HepG2 (cell line): Measurements from ENCODE around the gene GPR31. TPM values are rescaled to one million over a fixed set of nuclear protein-coding genes. Genes with fewer than 3 reads are reported as not detected.

Experiments used
- ELF3 ChIP-seq: IDR thresholded peaks from 2 replicates; pipeline ENCODE4 v1.6.1; 2016; ENCODE audit warnings: missing genetic modification reagents, missing compliant biosample characterization
- FOSL2 ChIP-seq: sonication (generic); formaldehyde crosslinking; IDR thresholded peaks from 2 replicates; pipeline ENCODE4 v1.4.0; 2020; ENCODE audit warnings: missing genetic modification reagents
- FOXA3 ChIP-seq: IDR thresholded peaks from 2 replicates; pipeline ENCODE4 v1.6.1; 2016; ENCODE audit warnings: missing genetic modification reagents, missing compliant biosample characterization
- GATAD1 ChIP-seq: IDR thresholded peaks from 2 replicates; pipeline ENCODE4 v1.6.1; 2016; ENCODE audit warnings: missing genetic modification reagents, missing compliant biosample characterization
- HDAC1 ChIP-seq: sonication (generic); formaldehyde crosslinking; IDR thresholded peaks from 2 replicates; pipeline ENCODE4 v1.5.1; 2020; ENCODE audit warnings: mild to moderate bottlenecking, missing genetic modification reagents
- HNRNPH1 ChIP-seq: fragments of 200-400 bp; formaldehyde crosslinking; optimal IDR thresholded peaks from 2 replicates; pipeline ENCODE3; 2017; ENCODE audit warnings: mild to moderate bottlenecking, low read depth, low read length
- KDM6A ChIP-seq: IDR thresholded peaks from 2 replicates; pipeline ENCODE4 v1.6.1; 2016; ENCODE audit warnings: low read depth
- MED1 ChIP-seq: sonication (generic); formaldehyde crosslinking; IDR thresholded peaks from 2 replicates; pipeline ENCODE4 v1.4.0; 2020; ENCODE audit warnings: missing genetic modification reagents
- MYC ChIP-seq: sonication (generic); formaldehyde crosslinking; IDR thresholded peaks from 2 replicates; pipeline ENCODE4 v1.9.0; 2021; ENCODE audit warnings: missing genetic modification reagents, borderline replicate concordance
- PITX1 ChIP-seq: sonication (generic); formaldehyde crosslinking; IDR thresholded peaks from 2 replicates; pipeline ENCODE4 v1.5.1; 2020; ENCODE audit warnings: mild to moderate bottlenecking, missing genetic modification reagents
- RBAK ChIP-seq: sonication (generic); formaldehyde crosslinking; IDR thresholded peaks from 2 replicates; pipeline ENCODE4 v1.5.1; 2020; ENCODE audit warnings: mild to moderate bottlenecking, missing genetic modification reagents
- RXRA ChIP-seq: sonication (generic); formaldehyde crosslinking; IDR thresholded peaks from 2 replicates; pipeline ENCODE4 v1.5.1; 2020; ENCODE audit warnings: missing genetic modification reagents
- TBP ChIP-seq: sonication (generic); formaldehyde crosslinking; IDR thresholded peaks from 2 replicates; pipeline ENCODE4 v1.5.0; 2020; ENCODE audit warnings: missing genetic modification reagents
- THAP11 ChIP-seq: IDR thresholded peaks from 2 replicates; pipeline ENCODE4 v1.6.1; 2016; ENCODE audit warnings: missing biosample characterization, missing genetic modification reagents
- ZNF138 ChIP-seq: sonication (generic); formaldehyde crosslinking; IDR thresholded peaks from 2 replicates; pipeline ENCODE4 v1.5.0; 2020; ENCODE audit warnings: mild to moderate bottlenecking, low read depth, missing genetic modification reagents
- ZNF256 ChIP-seq: sonication (generic); formaldehyde crosslinking; conservative IDR thresholded peaks from 2 replicates; pipeline ENCODE4 v1.4.0; 2020; ENCODE audit warnings: missing genetic modification reagents
- ZNF33B ChIP-seq: sonication (generic); formaldehyde crosslinking; IDR thresholded peaks from 2 replicates; pipeline ENCODE4 v1.5.1; 2020; ENCODE audit warnings: mild to moderate bottlenecking, missing genetic modification reagents
- ZNF468 ChIP-seq: sonication (generic); formaldehyde crosslinking; IDR thresholded peaks from 2 replicates; pipeline ENCODE4 v1.8.0; 2022; ENCODE audit warnings: mild to moderate bottlenecking, moderate library complexity, missing genetic modification reagents
- ZNF614 ChIP-seq: IDR thresholded peaks from 2 replicates; pipeline ENCODE4 v1.6.1; 2018; ENCODE audit warnings: missing biosample characterization, missing genetic modification reagents, inconsistent platforms, borderline replicate concordance
- polyA plus RNA-seq, 8 experiments: library from polyadenylated mRNA; depleted of rRNA in 3 of 8; stranded (reverse) in 7 of 8; unstranded in 1 of 8; fragments of >200 nt; fragmentation: Illumina TruSeq in 4 of 8; extraction: Trizol in 4 of 8; gene quantifications; 2 replicates each; pipeline versions ENCODE4 v1.2.1 to v1.2.3, GENCODE V29; 2011 to 2016; ENCODE audit warnings: low read depth in 4 of 8, missing spikeins in 1 of 8, mixed read lengths in 1 of 8; ENCODE audit not compliant: insufficient read depth in 1 of 8
- total RNA-seq, 5 experiments: library from RNA; depleted of rRNA; stranded (reverse); fragments of >200 nt; fragmentation: Illumina TruSeq; extraction: Trizol; gene quantifications; 2 replicates each; pipeline ENCODE4 v1.2.3, GENCODE V29; 2016; ENCODE audit warnings: low read depth in 1 of 5
- TF ChIP-seq, protein P1 (sequence below): IDR thresholded peaks from 2 replicates; pipeline ENCODE4 v1.4.0; 2020; ENCODE audit warnings: mild to moderate bottlenecking, missing genetic modification reagents
- TF ChIP-seq, protein P2 (sequence below): sonication (generic); formaldehyde crosslinking; IDR thresholded peaks from 2 replicates; pipeline ENCODE4 v1.4.0; 2020; ENCODE audit warnings: missing genetic modification reagents
- TF ChIP-seq, protein P3 (sequence below): sonication (generic); formaldehyde crosslinking; conservative IDR thresholded peaks from 2 replicates; pipeline ENCODE4 v1.4.0; 2020; ENCODE audit warnings: missing genetic modification reagents
- TF ChIP-seq, protein P4 (sequence below): sonication (generic); formaldehyde crosslinking; IDR thresholded peaks from 2 replicates; pipeline ENCODE4 v1.4.0; 2020; ENCODE audit warnings: mild to moderate bottlenecking, missing genetic modification reagents

Gene GPR31
- total and polyA plus RNA-seq, 2 of the 13 experiments (the other 11 are each of a cell fraction or from before 2014, with no cell fraction given), result not detected

DNA sequence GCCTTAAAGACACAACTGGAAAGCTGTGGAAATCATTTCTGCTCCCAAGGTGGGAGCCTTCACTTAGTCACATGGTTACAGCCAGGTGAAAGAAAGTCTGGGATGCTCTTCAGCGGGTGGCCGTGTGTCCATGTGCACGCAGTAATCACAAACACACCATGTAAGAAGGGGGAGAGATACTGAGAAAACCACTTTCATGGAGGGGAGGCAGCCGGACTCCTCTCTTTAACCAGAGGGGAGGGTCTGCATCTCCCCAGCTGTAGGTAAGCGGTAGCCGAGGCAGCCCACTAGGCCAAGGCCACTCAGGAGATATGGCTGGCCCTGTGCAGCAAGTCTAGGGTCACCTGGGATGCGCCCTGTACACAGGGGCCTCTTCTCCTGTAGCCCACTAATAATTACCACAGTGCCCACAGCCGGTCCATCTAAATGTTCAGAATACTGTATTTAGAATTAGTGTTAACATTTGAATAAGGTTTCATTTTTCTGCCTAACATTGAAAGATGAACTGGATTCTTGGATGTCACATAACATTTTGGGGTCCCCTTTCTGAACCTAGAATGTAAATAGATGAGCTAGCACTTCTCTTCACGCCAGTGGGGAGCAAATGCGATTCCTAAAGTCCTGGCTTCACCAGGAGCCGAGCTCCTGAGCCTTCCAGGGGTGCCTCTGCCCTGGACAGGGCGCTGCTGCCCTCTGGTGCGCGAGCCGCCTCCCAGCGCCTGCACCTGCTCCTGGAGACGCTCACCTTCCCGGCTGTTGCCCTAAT is 15.9 kb downstream of the GPR31 start (continued):
- TF ChIP-seq, protein P1, sequence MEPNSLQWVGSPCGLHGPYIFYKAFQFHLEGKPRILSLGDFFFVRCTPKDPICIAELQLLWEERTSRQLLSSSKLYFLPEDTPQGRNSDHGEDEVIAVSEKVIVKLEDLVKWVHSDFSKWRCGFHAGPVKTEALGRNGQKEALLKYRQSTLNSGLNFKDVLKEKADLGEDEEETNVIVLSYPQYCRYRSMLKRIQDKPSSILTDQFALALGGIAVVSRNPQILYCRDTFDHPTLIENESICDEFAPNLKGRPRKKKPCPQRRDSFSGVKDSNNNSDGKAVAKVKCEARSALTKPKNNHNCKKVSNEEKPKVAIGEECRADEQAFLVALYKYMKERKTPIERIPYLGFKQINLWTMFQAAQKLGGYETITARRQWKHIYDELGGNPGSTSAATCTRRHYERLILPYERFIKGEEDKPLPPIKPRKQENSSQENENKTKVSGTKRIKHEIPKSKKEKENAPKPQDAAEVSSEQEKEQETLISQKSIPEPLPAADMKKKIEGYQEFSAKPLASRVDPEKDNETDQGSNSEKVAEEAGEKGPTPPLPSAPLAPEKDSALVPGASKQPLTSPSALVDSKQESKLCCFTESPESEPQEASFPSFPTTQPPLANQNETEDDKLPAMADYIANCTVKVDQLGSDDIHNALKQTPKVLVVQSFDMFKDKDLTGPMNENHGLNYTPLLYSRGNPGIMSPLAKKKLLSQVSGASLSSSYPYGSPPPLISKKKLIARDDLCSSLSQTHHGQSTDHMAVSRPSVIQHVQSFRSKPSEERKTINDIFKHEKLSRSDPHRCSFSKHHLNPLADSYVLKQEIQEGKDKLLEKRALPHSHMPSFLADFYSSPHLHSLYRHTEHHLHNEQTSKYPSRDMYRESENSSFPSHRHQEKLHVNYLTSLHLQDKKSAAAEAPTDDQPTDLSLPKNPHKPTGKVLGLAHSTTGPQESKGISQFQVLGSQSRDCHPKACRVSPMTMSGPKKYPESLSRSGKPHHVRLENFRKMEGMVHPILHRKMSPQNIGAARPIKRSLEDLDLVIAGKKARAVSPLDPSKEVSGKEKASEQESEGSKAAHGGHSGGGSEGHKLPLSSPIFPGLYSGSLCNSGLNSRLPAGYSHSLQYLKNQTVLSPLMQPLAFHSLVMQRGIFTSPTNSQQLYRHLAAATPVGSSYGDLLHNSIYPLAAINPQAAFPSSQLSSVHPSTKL, result peak; percentile 58
- TF ChIP-seq ZNF614 (peak; percentile 56; the same call in 1 of the 2 replicates), FOXA3 (CRISPR knock-in tag) (peak; percentile 39; the same call in 1 of the 2 replicates), RXRA (CRISPR knock-in tag) (0 out of 2 replicates have a peak, but pooled peaks have one; percentile 31), GATAD1 (CRISPR knock-in tag) (0 out of 2 replicates have a peak, but pooled peaks have one; percentile 47), HDAC1 (CRISPR knock-in tag) (no peak), PITX1 (peak; percentile 48; the same call in 1 of the 2 replicates), ELF3 (CRISPR knock-in tag) (peak; percentile 66), RBAK (CRISPR knock-in tag) (no peak), MED1 (CRISPR knock-in tag) (no peak), TBP (CRISPR knock-in tag) (no peak), THAP11 (CRISPR knock-in tag) (peak; percentile 51), ZNF256 (CRISPR knock-in tag) (0 out of 2 replicates have a peak, but pooled peaks have one; percentile 58), ZNF468 (CRISPR knock-in tag) (no peak), ZNF138 (CRISPR knock-in tag) (no peak), HNRNPH1 (no peak), ZNF33B (CRISPR knock-in tag) (peak; percentile 79; the same call in 1 of the 2 replicates), KDM6A (CRISPR knock-in tag) (no peak), FOSL2 (CRISPR knock-in tag) (peak; percentile 37; the same call in 1 of the 2 replicates), MYC (CRISPR knock-in tag) (peak; percentile 39; the same call in 1 of the 2 replicates)
- TF ChIP-seq, protein P2, sequence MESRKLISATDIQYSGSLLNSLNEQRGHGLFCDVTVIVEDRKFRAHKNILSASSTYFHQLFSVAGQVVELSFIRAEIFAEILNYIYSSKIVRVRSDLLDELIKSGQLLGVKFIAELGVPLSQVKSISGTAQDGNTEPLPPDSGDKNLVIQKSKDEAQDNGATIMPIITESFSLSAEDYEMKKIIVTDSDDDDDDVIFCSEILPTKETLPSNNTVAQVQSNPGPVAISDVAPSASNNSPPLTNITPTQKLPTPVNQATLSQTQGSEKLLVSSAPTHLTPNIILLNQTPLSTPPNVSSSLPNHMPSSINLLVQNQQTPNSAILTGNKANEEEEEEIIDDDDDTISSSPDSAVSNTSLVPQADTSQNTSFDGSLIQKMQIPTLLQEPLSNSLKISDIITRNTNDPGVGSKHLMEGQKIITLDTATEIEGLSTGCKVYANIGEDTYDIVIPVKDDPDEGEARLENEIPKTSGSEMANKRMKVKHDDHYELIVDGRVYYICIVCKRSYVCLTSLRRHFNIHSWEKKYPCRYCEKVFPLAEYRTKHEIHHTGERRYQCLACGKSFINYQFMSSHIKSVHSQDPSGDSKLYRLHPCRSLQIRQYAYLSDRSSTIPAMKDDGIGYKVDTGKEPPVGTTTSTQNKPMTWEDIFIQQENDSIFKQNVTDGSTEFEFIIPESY (CRISPR knock-in tag), result 0 out of 2 replicates have a peak, but pooled peaks have one; percentile 25
- TF ChIP-seq, protein P3, sequence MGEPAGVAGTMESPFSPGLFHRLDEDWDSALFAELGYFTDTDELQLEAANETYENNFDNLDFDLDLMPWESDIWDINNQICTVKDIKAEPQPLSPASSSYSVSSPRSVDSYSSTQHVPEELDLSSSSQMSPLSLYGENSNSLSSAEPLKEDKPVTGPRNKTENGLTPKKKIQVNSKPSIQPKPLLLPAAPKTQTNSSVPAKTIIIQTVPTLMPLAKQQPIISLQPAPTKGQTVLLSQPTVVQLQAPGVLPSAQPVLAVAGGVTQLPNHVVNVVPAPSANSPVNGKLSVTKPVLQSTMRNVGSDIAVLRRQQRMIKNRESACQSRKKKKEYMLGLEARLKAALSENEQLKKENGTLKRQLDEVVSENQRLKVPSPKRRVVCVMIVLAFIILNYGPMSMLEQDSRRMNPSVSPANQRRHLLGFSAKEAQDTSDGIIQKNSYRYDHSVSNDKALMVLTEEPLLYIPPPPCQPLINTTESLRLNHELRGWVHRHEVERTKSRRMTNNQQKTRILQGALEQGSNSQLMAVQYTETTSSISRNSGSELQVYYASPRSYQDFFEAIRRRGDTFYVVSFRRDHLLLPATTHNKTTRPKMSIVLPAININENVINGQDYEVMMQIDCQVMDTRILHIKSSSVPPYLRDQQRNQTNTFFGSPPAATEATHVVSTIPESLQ (CRISPR knock-in tag), result 0 out of 2 replicates have a peak, but pooled peaks have one; percentile 76
- TF ChIP-seq, protein P4, sequence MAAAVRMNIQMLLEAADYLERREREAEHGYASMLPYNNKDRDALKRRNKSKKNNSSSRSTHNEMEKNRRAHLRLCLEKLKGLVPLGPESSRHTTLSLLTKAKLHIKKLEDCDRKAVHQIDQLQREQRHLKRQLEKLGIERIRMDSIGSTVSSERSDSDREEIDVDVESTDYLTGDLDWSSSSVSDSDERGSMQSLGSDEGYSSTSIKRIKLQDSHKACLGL (CRISPR knock-in tag), result 0 out of 2 replicates have a peak, but pooled peaks have one; percentile 38
